Endothelial cell of umbilical vein (primary cell): ENCODE data around the gene LMNB1. TPM values are rescaled to one million over a fixed set of nuclear protein-coding genes. Genes with fewer than 3 reads are reported as not detected.

ENCODE experiments used
- BruUV-seq: library from RNA; stranded (reverse); fragments of 400-500 nt; replicated peaks from 2 replicates; lab custom pipeline; 2021; lab: Mats Ljungman, UMichigan
- CTCF ChIA-PET: fragments of 300-600, 350-600 bp; sonication (Branson Sonifier 250); formaldehyde crosslinking; loops from one replicate; lab custom pipeline; 2021; ENCODE audit warnings: antibody characterized with exemption, inconsistent platforms; lab: Charles Lee
- POLR2A ChIA-PET: fragments of 300-600, 350-600 bp; sonication (Branson Sonifier 250); formaldehyde crosslinking; loops from one replicate; lab custom pipeline; 2021; ENCODE audit warnings: antibody characterized with exemption, inconsistent platforms; lab: Charles Lee
- DNase-seq: peaks from one replicate; pipeline ENCODE4 v3.0.0-alpha.2; 2011; ENCODE audit warnings: low read depth, low spot score
- FAIRE-seq: peaks from 2 replicates; lab custom pipeline; 2011; peaks lifted over from hg19 to GRCh38; lab: Jason Lieb, UNC
- H2AFZ ChIP-seq: 2 replicates; pipeline ENCODE4 v1.6.0; 2012; ENCODE audit warnings: low read depth, low read length, control low read depth, inconsistent platforms
- H3K27ac ChIP-seq: 2 replicates; pipeline ENCODE4 v1.5.1; 2011; ENCODE audit warnings: low read depth, mild to moderate bottlenecking, control low read depth, low read length, moderate library complexity; ENCODE audit not compliant: insufficient read depth
- H3K27me3 ChIP-seq, 2 experiments: 2 replicates each; pipeline versions ENCODE4 v1.6.0 to v1.6.1; 2011; ENCODE audit warnings: low read length in 2 of 2, mixed read lengths in 1 of 2; ENCODE audit not compliant: control insufficient read depth in 2 of 2, insufficient read depth in 2 of 2
- H3K36me3 ChIP-seq, 2 experiments: 2 replicates in 1 of 2; 3 replicates in 1 of 2; pipeline ENCODE4 v1.5.1; 2011; ENCODE audit warnings: low read length in 2 of 2, mild to moderate bottlenecking in 1 of 2, moderate library complexity in 1 of 2; ENCODE audit not compliant: control insufficient read depth in 2 of 2, insufficient read depth in 2 of 2; ENCODE audit errors: extremely low read depth in 1 of 2
- H3K4me1 ChIP-seq: 3 replicates; pipeline ENCODE4 v1.5.1; 2011; ENCODE audit warnings: mild to moderate bottlenecking, low read length; ENCODE audit not compliant: control insufficient read depth, insufficient read depth; ENCODE audit errors: extremely low read depth
- H3K4me2 ChIP-seq: 2 replicates; pipeline ENCODE4 v1.6.1; 2011; ENCODE audit warnings: low read length, control low read depth, mixed read lengths; ENCODE audit not compliant: insufficient read depth
- H3K4me3 ChIP-seq, 3 experiments: fragments of 200-600 bp in 1 of 3; sonication (generic), shearing (Covaris generic) in 1 of 3; replicated peaks in 1 of 3; 2 replicates each; pipeline ENCODE4 v1.5.1; 2011 to 2016; ENCODE audit warnings: control low read depth in 3 of 3, low read length in 3 of 3, mild to moderate bottlenecking in 2 of 3, inconsistent platforms in 1 of 3, low read depth in 1 of 3, moderate library complexity in 1 of 3; ENCODE audit not compliant: insufficient read depth in 1 of 3
- H3K79me2 ChIP-seq: 2 replicates; pipeline ENCODE4 v1.6.0; 2012; ENCODE audit warnings: low read length, inconsistent platforms; ENCODE audit not compliant: control insufficient read depth, insufficient read depth
- H3K9ac ChIP-seq: replicated peaks from 2 replicates; pipeline ENCODE3; 2011; ENCODE audit warnings: low read length, control low read depth; ENCODE audit not compliant: insufficient read depth; ENCODE audit errors: extremely low read depth
- H3K9me1 ChIP-seq: replicated peaks from 3 replicates; pipeline ENCODE4 v1.6.0; 2011; ENCODE audit warnings: mild to moderate bottlenecking, low read length; ENCODE audit not compliant: control insufficient read depth, insufficient read depth; ENCODE audit errors: extremely low read depth
- H3K9me3 ChIP-seq: replicated peaks from 2 replicates; pipeline ENCODE4 v1.5.1; 2012; ENCODE audit warnings: low read length, inconsistent platforms; ENCODE audit not compliant: control insufficient read depth, insufficient read depth
- H4K20me1 ChIP-seq: replicated peaks from 2 replicates; pipeline ENCODE3; 2011; ENCODE audit warnings: mild to moderate bottlenecking, low read length; ENCODE audit not compliant: control insufficient read depth, insufficient read depth; ENCODE audit errors: extremely low read depth
- CTCF ChIP-seq, 2 donors: IDR thresholded peaks; 1 replicate in 1 of 2; 2 replicates in 1 of 2; pipeline ENCODE4 v1.5.1; 2011; ENCODE audit warnings: low read length in 2 of 2, mild to moderate bottlenecking in 2 of 2, moderate library complexity in 2 of 2, control low read depth in 1 of 2, inconsistent platforms in 1 of 2, low read depth in 1 of 2; ENCODE audit not compliant: insufficient read depth in 1 of 2; ENCODE audit errors: extremely low read depth in 1 of 2
- EZH2 ChIP-seq: IDR thresholded peaks from 2 replicates; pipeline ENCODE4 v1.6.1; 2012; ENCODE audit warnings: borderline replicate concordance, low read depth, mild to moderate bottlenecking, moderate library complexity, low read length, inconsistent platforms; ENCODE audit not compliant: severe bottlenecking
- FOS ChIP-seq: IDR thresholded peaks from 2 replicates; pipeline ENCODE4 v1.6.1; 2011; ENCODE audit warnings: mild to moderate bottlenecking, low read length, moderate library complexity, borderline replicate concordance; ENCODE audit not compliant: insufficient read depth
- GATA2 ChIP-seq: IDR thresholded peaks from 2 replicates; pipeline ENCODE4 v1.7.0; 2011; ENCODE audit warnings: low read depth, mild to moderate bottlenecking, moderate library complexity, mixed read lengths, low read length; ENCODE audit not compliant: insufficient read length, insufficient read depth
- JUN ChIP-seq: IDR thresholded peaks from 2 replicates; pipeline ENCODE4 v1.6.1; 2011; ENCODE audit warnings: borderline replicate concordance, low read depth; ENCODE audit not compliant: insufficient read length, insufficient read depth
- MAX ChIP-seq: IDR thresholded peaks from 2 replicates; pipeline ENCODE4 v1.6.1; 2011; ENCODE audit not compliant: insufficient read depth, insufficient read length
- MYC ChIP-seq: IDR thresholded peaks from one replicate; pipeline ENCODE4 v1.6.1; 2011; ENCODE audit warnings: mild to moderate bottlenecking, low read depth, low read length
- POLR2A ChIP-seq: IDR thresholded peaks from 2 replicates; pipeline ENCODE4 v1.6.1; 2012; ENCODE audit warnings: low read depth, mild to moderate bottlenecking, control low read depth, low read length
- POLR2AphosphoS5 ChIP-seq: IDR thresholded peaks from 2 replicates; pipeline ENCODE4 v1.6.1; 2012; ENCODE audit warnings: low read depth, mild to moderate bottlenecking, control low read depth, low read length, moderate library complexity; ENCODE audit not compliant: insufficient read depth
- dilution Hi-C: fragments of 300-500 bp; cut with MboI; formaldehyde crosslinking; loops from one replicate; pipeline ENCODE4 v1.15.0; 2019; ENCODE audit warnings: low sequenced_read_pairs; ENCODE audit not compliant: extremely low pct_ligation_motif_present
- intact Hi-C: fragments of 100-400 bp; cut with micrococcal nuclease; formaldehyde crosslinking; loops from one replicate; pipeline ENCODE4 v1.10.0; 2022
- polyA plus RNA-seq, 4 experiments: library from polyadenylated mRNA; depleted of rRNA in 3 of 4; stranded (reverse) in 3 of 4; unstranded in 1 of 4; fragments of >200 nt; gene quantifications; 2 replicates each; pipeline versions ENCODE4 v1.2.1 to v1.2.3, GENCODE V29; 2011 to 2012; ENCODE audit warnings: missing spikeins in 1 of 4
- total RNA-seq: library from RNA; stranded (reverse); gene quantifications from 2 replicates; pipeline ENCODE4 v1.2.3, GENCODE V29; 2021

Gene LMNB1
- total and polyA plus RNA-seq, 2 donors (not counting 3 experiments of a cell fraction or from before 2014, with no cell fraction given), result 45.2 to 144 TPM

GRCh38 chr5:126744836-126745235 is 32.1 kb upstream of the LMNB1 start:
- dilution Hi-C loops (no loop called here), intact Hi-C loops (no loop called here)
- Histone ChIP-seq H3K9me1 (no peaks in the 10 kb centered on the region), H3K27ac (no peak overlapping the region), H3K4me3 (no peak overlapping the region), H3K9ac (no peak overlapping the region), H3K36me3 (no peaks in the 10 kb centered on the region), H3K9me3 (no peaks in the 10 kb centered on the region), H3K4me2 (no peak overlapping the region), H4K20me1 (no peaks in the 10 kb centered on the region), H3K27me3 (no peaks in the 10 kb centered on the region), H3K79me2 (no peaks in the 10 kb centered on the region), H3K4me1 (peaks cover 4% of the 10 kb centered on the region), H2AFZ (no peak overlapping the region)
- no TSS peak for BruUV-seq
- DNase-seq (no peak), FAIRE-seq (no peak)
- ChIA-PET CTCF (no interaction called here), POLR2A (no interaction called here)
- TF ChIP-seq FOS (no peak), POLR2A (no peak), CTCF (IDR thresholded peaks at IDR 0.05; ENCODE audit: extremely low read depth in 1 of 2, insufficient read depth in 1 of 2, low read depth in 1 of 2, low read length in 2 of 2) (no peak), EZH2 (no peak), JUN (no peak), MYC (no peak), MAX (no peak), POLR2AphosphoS5 (no peak), GATA2 (no peak)
